WERI-Rb-1 (cell line): ENCODE data around the gene FN3K.
A peak's percentile ranks its signal among the peaks of the same experiment; 100 is the strongest.

Experiments used
- DNase-seq: peaks from one replicate; pipeline ENCODE4 v3.0.0-alpha.2; 2020
- H3K27ac ChIP-seq: fragments of 250-450 bp; sonication (Bioruptor Pico); 2 replicates; pipeline ENCODE4 v1.5.1; 2020; ENCODE audit warnings: mild to moderate bottlenecking, moderate library complexity
- H3K27me3 ChIP-seq: fragments of 250-450 bp; sonication (Bioruptor Pico); 2 replicates; pipeline ENCODE4 v1.5.1; 2021; ENCODE audit warnings: mild to moderate bottlenecking, low read depth, moderate library complexity; ENCODE audit not compliant: insufficient read depth, severe bottlenecking
- H3K36me3 ChIP-seq: fragments of 250-450 bp; sonication (Bioruptor Pico); 2 replicates; pipeline ENCODE4 v1.5.1; 2020; ENCODE audit warnings: mild to moderate bottlenecking, moderate library complexity
- H3K4me3 ChIP-seq: 2 replicates; pipeline ENCODE4 v1.5.1; 2011; ENCODE audit warnings: low read depth, mild to moderate bottlenecking, control low read depth, low read length
- H3K9me3 ChIP-seq: fragments of 250-450 bp; sonication (Bioruptor Pico); 2 replicates; pipeline ENCODE4 v1.5.1; 2021; ENCODE audit warnings: mild to moderate bottlenecking, moderate library complexity; ENCODE audit not compliant: severe bottlenecking
- CTCF ChIP-seq: IDR thresholded peaks from 2 replicates; pipeline ENCODE4 v1.5.1; 2011; ENCODE audit warnings: low read depth, mild to moderate bottlenecking, control low read depth, inconsistent platforms, low read length

FN3K gene

GRCh38 chr17:82734987-82735866, at the start of gene FN3K:
Gene FN3K, plus strand, starts transcription at chr17:82735615. Its CDS starts 22 bp downstream, at chr17:82735637.
- Histone ChIP-seq H3K27ac (peak within 1 kb of the TSS; percentile 94), H3K36me3 (peaks cover 66% of the 10 kb centered on the region), H3K4me3 (peak within 1 kb of the TSS; percentile 63), H3K9me3 (peaks cover 20% of the 10 kb centered on the region), H3K27me3 (no peaks in the 10 kb centered on the region)
- TF ChIP-seq CTCF: no peak
- DNase-seq: peak; percentile 78

- Histone ChIP-seq H3K27me3 (no peaks in the 10 kb centered on the region), H3K9me3 (peaks cover 3% of the 10 kb centered on the region), H3K36me3 (peaks cover 13% of the 10 kb centered on the region), H3K4me3 (no peak overlapping the region), H3K27ac (no peak overlapping the region)
- DNase-seq: no peak
- TF ChIP-seq CTCF: no peak
These were observed 48.8 kb upstream of the FN3K start for GRCh38 chr17:82686366-82687324.

- H3K27ac ChIP-seq: no peak overlapping the region
- no peaks in the 10 kb centered on the region for H3K27me3 ChIP-seq
- peaks cover 13% of the 10 kb centered on the region for H3K36me3 ChIP-seq
- no peaks in the 10 kb centered on the region for H3K9me3 ChIP-seq
- no peak overlapping the region for H3K4me3 ChIP-seq
- no peak for TF ChIP-seq CTCF
- no peak for DNase-seq
These were observed 48.0 kb upstream of the FN3K start for GRCh38 chr17:82687375-82687861.

- no peaks in the 10 kb centered on the region for H3K27me3 ChIP-seq
- H3K4me3 ChIP-seq: no peak overlapping the region
- H3K27ac ChIP-seq: no peak overlapping the region
- TF ChIP-seq CTCF: no peak
- DNase-seq: no peak
- H3K9me3 ChIP-seq: no peaks in the 10 kb centered on the region
- H3K36me3 ChIP-seq: peaks cover 13% of the 10 kb centered on the region
These were observed 47.5 kb upstream of the FN3K start for GRCh38 chr17:82687871-82688270.

GRCh38 chr17:82689077-82689476, 46.3 kb upstream of the FN3K start:
- Histone ChIP-seq H3K27me3 (no peaks in the 10 kb centered on the region), H3K4me3 (no peak overlapping the region), H3K36me3 (peaks cover 13% of the 10 kb centered on the region), H3K9me3 (no peaks in the 10 kb centered on the region), H3K27ac (no peak overlapping the region)
- TF ChIP-seq CTCF: no peak
- DNase-seq: no peak
